GM12801 (cell line): ENCODE measurements around the gene DRGX.

Experiments
- CTCF ChIP-seq: IDR thresholded peaks from one replicate; pipeline ENCODE4 v1.5.1; 2011; ENCODE audit warnings: control low read depth; ENCODE audit not compliant: insufficient read length; ENCODE audit errors: extremely low read depth

The DRGX gene

GRCh38 chr10:49321021-49321420 lies 74.9 kb downstream of the DRGX start:
- TF ChIP-seq CTCF: no peak

DNA sequence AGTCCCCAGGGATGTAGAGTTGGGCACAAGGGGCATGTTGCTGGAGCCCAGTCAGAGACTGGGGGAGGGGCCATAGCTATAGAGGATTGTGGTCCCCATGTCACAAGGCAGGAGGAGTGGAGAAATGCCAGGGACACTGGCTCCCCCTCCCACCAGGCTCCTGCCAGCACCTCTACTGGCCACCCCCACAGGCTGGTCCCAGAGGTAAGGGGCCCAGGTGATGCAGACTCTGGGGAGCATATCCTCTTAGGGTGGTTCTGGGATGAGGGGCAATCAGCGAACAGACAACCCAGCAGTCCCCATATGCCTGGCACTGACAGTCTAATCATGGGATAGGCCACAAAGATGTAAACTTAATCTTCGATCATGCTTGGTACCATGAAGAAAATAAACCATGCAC lies 75.7 kb downstream of the DRGX start:
- no peak for TF ChIP-seq CTCF

DNA sequence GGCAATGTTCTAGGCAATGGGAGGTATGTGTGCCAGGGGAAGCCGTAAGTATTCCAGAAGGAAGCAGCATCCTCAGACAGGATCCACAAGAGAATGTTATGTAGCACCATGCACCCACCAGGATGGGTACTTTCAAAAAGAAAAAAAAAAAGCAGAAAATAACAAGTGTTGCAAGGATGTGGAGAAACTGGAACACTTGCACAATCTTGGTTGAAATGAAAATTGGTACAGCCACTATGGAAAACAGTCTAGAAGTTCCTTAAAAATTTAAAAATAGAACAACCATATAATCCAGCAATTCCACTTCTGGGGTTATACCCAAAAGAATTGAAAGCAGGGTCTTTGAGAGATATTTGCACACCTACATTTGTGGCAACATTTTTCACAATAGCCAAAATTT lies 76.7 kb downstream of the DRGX start:
- TF ChIP-seq CTCF: no peak

GRCh38 chr10:49318755-49319154 lies 77.1 kb downstream of the DRGX start:
- no peak for TF ChIP-seq CTCF

- TF ChIP-seq CTCF: no peak
These were observed 77.9 kb downstream of the DRGX start for GRCh38 chr10:49318028-49318427.

GRCh38 chr10:49314806-49315205 lies 81.1 kb downstream of the DRGX start:
- TF ChIP-seq CTCF: no peak
